ENCODE data around the gene OR8B12. TPM values are rescaled to one million over a fixed set of nuclear protein-coding genes. Genes with fewer than 3 reads are reported as not detected.

OR8B12 gene
- total and polyA plus RNA-seq, 10 of the 15 experiments (the other 5 are each of a cell fraction or from before 2014, with no cell fraction given), result not detected

DNA sequence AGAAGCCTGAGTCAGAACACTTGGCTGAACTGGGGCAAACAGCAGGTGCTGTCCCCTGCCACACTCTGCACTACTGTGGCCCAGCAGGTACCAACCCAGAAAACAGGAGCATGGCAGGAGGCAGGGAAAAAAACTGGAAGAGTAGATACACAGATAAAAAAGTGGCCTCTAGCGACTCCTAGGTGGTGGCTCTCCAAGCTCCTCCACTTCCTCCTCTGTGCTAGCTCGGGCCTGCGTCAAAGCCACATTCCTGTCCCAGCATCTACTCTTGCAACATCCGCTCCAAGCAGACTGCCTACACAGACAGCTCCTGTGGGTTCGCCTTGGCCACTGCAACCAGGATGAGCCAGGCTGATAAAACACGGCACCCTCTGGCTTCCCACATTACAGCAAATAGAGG lies 6.9 kb downstream of the OR8B12 start:
- Histone ChIP-seq H3K36me3 (ENCODE audit: control insufficient read depth in 2 of 2, insufficient read depth in 2 of 2, low read length in 1 of 2) (no peaks in the 10 kb centered on the region), H3K27me3 (replicated peaks in 1 of 2; ENCODE audit: control insufficient read depth in 2 of 2, insufficient read depth in 2 of 2, low read length in 1 of 2) (no peaks in the 10 kb centered on the region; a peak in 1 of 4 replicates), H3K4me1 (ENCODE audit: control insufficient read depth, insufficient read depth, low read length) (no peaks in the 10 kb centered on the region), H3K9ac (ENCODE audit: control insufficient read depth, insufficient read depth, low read length) (no peak overlapping the region), H4K20me1 (ENCODE audit: control insufficient read depth, insufficient read depth) (no peaks in the 10 kb centered on the region), H2AFZ (ENCODE audit: control insufficient read depth, low read depth, low read length) (no peak overlapping the region), H3K4me3 (no peak overlapping the region), H3K9me3 (replicated peaks; ENCODE audit: control insufficient read depth, insufficient read depth, low read length) (no peaks in the 10 kb centered on the region), H3K79me2 (ENCODE audit: control insufficient read depth, insufficient read depth, low read length) (no peaks in the 10 kb centered on the region), H3K27ac (ENCODE audit: control insufficient read depth, insufficient read depth) (no peak overlapping the region), H3K4me2 (ENCODE audit: control insufficient read depth, insufficient read depth) (no peak overlapping the region)
- BruUV-seq (replicated peaks), result no TSS peak
- TF ChIP-seq, protein P1, sequence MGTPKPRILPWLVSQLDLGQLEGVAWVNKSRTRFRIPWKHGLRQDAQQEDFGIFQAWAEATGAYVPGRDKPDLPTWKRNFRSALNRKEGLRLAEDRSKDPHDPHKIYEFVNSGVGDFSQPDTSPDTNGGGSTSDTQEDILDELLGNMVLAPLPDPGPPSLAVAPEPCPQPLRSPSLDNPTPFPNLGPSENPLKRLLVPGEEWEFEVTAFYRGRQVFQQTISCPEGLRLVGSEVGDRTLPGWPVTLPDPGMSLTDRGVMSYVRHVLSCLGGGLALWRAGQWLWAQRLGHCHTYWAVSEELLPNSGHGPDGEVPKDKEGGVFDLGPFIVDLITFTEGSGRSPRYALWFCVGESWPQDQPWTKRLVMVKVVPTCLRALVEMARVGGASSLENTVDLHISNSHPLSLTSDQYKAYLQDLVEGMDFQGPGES (IDR thresholded peaks at IDR 0.05), result no peak
- TF ChIP-seq, protein P2, sequence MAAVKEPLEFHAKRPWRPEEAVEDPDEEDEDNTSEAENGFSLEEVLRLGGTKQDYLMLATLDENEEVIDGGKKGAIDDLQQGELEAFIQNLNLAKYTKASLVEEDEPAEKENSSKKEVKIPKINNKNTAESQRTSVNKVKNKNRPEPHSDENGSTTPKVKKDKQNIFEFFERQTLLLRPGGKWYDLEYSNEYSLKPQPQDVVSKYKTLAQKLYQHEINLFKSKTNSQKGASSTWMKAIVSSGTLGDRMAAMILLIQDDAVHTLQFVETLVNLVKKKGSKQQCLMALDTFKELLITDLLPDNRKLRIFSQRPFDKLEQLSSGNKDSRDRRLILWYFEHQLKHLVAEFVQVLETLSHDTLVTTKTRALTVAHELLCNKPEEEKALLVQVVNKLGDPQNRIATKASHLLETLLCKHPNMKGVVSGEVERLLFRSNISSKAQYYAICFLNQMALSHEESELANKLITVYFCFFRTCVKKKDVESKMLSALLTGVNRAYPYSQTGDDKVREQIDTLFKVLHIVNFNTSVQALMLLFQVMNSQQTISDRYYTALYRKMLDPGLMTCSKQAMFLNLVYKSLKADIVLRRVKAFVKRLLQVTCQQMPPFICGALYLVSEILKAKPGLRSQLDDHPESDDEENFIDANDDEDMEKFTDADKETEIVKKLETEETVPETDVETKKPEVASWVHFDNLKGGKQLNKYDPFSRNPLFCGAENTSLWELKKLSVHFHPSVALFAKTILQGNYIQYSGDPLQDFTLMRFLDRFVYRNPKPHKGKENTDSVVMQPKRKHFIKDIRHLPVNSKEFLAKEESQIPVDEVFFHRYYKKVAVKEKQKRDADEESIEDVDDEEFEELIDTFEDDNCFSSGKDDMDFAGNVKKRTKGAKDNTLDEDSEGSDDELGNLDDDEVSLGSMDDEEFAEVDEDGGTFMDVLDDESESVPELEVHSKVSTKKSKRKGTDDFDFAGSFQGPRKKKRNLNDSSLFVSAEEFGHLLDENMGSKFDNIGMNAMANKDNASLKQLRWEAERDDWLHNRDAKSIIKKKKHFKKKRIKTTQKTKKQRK (IDR thresholded peaks at IDR 0.05; ENCODE audit: low read depth, low read length), result no peak
- RAD21 ChIA-PET (ENCODE audit: unreplicated experiment), result no interaction called here
- POLR2A ChIA-PET, result no interaction called here
- intact Hi-C loops (cut with micrococcal nuclease; ENCODE audit: unreplicated experiment), result no loop called here
- ATAC-seq (no peak), FAIRE-seq (no peak), DNase-seq (ENCODE audit: low read depth, low spot score) (no peak)
- WGBS (ENCODE audit: insufficient coverage, insufficient replicate concordance, low lambda C conversion rate, missing lambda C conversion rate), result 15% methylated on average over 6 of the region's 6 CpGs
- in situ Hi-C loops (cut with MboI), result no loop called here
- SMC1A ChIA-PET (ENCODE audit: uncharacterized antibody, unreplicated experiment), result no interaction called here
- CTCF ChIA-PET, result no interaction called here

Measured in GM12878 (cell line).